Esophagus muscularis mucosa (tissue), 3 donors: Measurements from ENCODE around the gene RECK.

Source experiments
- POLR2A ChIP-seq: fragments of 450-650 bp; IDR thresholded peaks from one replicate; pipeline ENCODE4 v1.6.1; 2017; ENCODE audit warnings: antibody characterized with exemption, moderate library complexity, mild to moderate bottlenecking, low read depth
- TF ChIP-seq, protein P1 (sequence below), 3 experiments: fragments of 200-600 bp in 2 of 3; fragments of 450-650 bp in 1 of 3; sonication (generic) in 2 of 3; IDR thresholded peaks; one replicate each; pipeline ENCODE4 v1.5.1; 2017 to 2019; ENCODE audit warnings: antibody characterized with exemption in 3 of 3, mild to moderate bottlenecking in 2 of 3, moderate library complexity in 1 of 3

GRCh38 chr9:36127652-36128244 is 91.0 kb downstream of the RECK start:
- TF ChIP-seq, protein P1, sequence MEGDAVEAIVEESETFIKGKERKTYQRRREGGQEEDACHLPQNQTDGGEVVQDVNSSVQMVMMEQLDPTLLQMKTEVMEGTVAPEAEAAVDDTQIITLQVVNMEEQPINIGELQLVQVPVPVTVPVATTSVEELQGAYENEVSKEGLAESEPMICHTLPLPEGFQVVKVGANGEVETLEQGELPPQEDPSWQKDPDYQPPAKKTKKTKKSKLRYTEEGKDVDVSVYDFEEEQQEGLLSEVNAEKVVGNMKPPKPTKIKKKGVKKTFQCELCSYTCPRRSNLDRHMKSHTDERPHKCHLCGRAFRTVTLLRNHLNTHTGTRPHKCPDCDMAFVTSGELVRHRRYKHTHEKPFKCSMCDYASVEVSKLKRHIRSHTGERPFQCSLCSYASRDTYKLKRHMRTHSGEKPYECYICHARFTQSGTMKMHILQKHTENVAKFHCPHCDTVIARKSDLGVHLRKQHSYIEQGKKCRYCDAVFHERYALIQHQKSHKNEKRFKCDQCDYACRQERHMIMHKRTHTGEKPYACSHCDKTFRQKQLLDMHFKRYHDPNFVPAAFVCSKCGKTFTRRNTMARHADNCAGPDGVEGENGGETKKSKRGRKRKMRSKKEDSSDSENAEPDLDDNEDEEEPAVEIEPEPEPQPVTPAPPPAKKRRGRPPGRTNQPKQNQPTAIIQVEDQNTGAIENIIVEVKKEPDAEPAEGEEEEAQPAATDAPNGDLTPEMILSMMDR (IDR thresholded peaks at IDR 0.05), result no peak
- no peak for TF ChIP-seq POLR2A
